22Rv1 (cell line): ENCODE results near the gene RAP1B.

Experiments
- H3K27ac ChIP-seq: fragments of 450-650 bp; 2 replicates; pipeline ENCODE4 v1.5.1; 2017
- ZFX ChIP-seq: fragments of 450-650 bp; IDR thresholded peaks from 2 replicates; pipeline ENCODE4 v1.6.1; 2017; ENCODE audit warnings: antibody characterized with exemption, borderline replicate concordance
- TF ChIP-seq, protein P1 (sequence below): fragments of 450-650 bp; IDR thresholded peaks from 2 replicates; pipeline ENCODE4 v1.5.1; 2017; ENCODE audit warnings: mild to moderate bottlenecking

RAP1B gene

DNA sequence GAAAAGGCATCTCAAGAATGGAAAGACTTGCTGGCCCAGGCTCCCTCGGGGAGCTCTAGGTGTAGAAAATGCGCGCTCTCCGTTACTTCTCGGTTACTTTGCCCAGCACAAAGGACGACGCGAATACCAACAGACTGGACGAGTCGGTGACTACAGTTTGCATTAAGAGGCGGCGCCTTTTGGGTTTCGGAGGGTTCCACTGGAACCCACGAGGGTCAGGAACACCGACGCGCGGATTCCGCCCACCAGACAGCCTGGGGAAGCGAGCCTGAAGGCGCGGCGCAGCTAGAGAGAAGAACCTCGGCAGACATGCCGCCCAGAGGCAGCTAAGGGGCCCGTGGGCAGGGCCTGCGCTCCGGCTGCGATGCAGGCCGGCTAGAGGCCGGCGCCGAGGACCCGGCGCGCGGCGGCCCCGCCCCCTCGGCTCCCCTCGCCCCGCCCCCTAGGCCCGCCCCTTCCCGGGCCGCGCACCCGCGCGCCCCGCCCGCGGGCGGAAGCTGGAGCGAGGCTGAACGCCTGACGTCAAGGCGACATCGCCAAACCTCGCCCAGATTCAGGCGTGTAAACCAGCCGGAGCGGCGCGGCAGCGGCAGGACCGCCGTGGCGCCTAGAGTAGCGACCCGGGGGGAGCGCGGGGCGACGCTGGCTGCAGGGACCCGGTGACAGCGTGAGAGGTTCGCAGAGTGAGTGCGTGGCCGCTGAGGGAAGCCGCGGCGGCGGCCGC, at the start of gene RAP1B:
RAP1B (plus strand) TSS at position 530 of the 724 bp plus-strand sequence. CDS start 37,826 bp downstream, outside the sequence.
- H3K27ac ChIP-seq = peak within 1 kb of the TSS; percentile 84
- TF ChIP-seq ZFX = no peak
- TF ChIP-seq, protein P1, sequence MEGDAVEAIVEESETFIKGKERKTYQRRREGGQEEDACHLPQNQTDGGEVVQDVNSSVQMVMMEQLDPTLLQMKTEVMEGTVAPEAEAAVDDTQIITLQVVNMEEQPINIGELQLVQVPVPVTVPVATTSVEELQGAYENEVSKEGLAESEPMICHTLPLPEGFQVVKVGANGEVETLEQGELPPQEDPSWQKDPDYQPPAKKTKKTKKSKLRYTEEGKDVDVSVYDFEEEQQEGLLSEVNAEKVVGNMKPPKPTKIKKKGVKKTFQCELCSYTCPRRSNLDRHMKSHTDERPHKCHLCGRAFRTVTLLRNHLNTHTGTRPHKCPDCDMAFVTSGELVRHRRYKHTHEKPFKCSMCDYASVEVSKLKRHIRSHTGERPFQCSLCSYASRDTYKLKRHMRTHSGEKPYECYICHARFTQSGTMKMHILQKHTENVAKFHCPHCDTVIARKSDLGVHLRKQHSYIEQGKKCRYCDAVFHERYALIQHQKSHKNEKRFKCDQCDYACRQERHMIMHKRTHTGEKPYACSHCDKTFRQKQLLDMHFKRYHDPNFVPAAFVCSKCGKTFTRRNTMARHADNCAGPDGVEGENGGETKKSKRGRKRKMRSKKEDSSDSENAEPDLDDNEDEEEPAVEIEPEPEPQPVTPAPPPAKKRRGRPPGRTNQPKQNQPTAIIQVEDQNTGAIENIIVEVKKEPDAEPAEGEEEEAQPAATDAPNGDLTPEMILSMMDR = no peak

DNA sequence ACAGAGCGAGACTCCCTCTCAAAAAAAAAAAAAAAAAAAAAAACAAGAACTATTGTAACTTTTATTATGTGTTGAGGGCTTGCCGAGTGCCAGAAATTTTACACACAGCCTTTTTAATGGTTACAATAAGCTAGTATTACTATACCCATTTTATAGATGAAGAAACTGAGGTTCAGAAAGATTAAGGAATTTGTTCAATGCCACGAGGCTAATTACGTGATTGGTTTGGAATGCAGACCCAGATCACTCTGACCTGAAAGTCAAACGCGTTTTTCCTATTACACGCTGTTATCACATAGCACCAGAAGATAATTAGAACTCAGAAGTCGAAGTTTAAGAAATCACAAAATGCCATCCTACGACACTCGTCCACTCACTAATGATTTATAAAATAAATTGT, 48.9 kb upstream of the RAP1B start:
- TF ChIP-seq ZFX = no peak
- TF ChIP-seq, protein P1 = no peak
- H3K27ac ChIP-seq = no peak overlapping the region

DNA sequence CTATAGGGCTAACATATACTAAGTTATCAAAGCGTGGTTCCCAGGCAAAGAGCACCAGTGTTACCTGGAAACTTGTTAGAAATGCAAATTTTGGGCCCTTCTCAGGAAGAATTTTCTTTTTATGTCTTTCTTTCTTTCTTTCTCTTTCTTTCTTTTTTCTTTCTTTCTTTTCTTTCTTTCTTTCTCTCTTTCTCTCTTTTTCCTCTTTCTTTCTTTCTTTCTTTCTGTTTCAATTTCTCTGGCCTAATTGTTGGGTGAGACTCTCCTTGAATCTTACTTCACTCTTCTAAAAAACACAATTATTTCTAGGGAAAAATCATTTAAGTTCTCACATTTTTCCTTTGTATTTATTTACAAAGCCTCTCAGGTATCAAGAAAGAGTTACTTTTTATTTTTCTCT, 46.5 kb upstream of the RAP1B start:
- no peak for TF ChIP-seq ZFX
- TF ChIP-seq, protein P1 = no peak
- H3K27ac ChIP-seq = no peak overlapping the region

DNA sequence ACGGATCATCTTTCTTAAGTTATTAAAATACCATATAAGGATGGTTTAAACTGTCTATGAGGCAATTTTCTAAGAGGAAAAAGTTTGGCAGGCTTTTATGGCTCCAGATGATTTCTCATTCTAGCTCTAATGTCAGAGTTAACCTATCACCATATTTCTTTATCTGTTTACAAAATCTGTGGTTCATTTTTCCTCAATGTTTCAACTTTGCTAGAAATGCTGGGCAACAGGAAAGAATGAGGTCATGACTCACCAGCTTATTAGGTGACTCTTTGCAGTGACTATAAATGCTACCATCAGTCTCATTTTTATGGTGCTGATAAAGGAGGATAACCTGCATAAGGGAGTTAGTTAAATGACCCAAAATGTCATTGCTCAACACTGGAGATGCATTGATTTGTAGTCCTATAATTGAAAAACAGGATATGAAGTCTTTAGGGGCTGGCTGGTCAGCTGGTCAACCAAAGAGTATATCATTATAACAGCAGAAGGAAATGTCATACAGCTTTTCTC, 45.3 kb upstream of the RAP1B start:
- TF ChIP-seq, protein P1 = no peak
- no peak for TF ChIP-seq ZFX
- no peak overlapping the region for H3K27ac ChIP-seq

DNA sequence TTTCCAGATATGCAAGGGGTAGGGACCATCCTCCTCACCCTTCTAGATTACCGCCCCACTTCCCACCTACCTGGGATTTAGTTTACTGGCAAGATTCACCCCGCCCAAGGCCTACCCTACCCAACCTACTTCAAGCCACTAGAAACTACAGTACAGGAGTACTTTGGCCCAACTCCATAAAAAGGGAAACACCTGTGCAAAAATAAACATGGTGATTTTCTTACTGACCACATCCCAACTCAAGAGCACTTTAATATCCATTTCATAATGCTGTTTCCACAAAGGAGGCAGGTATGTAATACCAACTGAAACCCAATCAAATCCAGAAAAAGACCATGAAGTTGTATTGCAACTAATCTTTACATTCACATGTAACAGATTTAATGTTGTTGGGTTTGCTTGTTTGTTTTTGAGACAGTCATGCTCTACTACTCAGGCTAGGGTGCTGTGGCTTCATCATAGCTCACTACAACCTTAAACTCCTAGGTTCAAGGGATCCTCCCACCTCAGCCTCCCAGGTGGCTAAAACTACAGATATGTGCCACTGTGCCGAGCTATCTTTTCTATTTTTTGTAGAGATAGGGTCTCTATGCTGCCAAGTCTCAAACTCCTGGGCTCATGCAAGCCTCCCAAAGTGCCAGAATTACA, 41.7 kb upstream of the RAP1B start:
- no peak overlapping the region for H3K27ac ChIP-seq
- no peak for TF ChIP-seq ZFX
- TF ChIP-seq, protein P1 = no peak

DNA sequence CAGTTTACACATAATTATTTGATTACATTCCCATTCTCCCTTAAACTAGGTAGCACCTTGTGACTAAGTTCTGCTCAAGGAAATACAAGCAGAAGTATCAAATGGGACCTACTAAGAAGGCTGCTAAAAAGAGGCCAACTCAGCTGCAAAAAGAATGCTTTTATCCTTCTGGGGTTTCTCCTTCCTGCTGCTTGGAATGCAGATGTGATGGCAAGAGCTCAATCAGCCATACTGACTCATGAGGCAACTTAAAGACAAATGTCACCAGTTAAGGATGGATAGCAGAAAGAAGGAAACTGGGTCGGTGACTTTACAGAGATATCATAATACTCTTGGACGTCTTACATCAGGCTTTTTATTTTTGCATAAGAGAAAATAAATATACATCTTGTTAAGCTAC, 38.0 kb upstream of the RAP1B start:
- TF ChIP-seq ZFX = no peak
- TF ChIP-seq, protein P1 = no peak
- H3K27ac ChIP-seq = no peak overlapping the region

DNA sequence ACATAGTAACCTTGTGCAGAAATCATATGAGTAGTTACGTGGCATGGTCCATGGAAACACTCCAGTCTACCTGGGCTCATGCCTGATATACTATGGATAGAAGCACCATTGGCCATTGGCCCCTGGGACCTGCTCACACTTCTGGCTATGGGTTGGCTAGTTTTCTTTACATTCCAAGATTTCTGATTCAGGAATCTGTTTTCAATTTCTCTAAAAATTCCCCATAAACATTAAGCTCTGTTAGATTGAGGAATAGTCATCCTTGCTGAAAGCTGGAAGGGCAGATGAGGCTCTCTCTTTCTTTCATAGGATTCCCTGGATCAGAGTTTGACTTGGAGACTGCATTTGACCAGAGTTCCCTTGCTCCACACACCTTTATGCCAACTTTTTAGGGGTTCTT, 37.3 kb upstream of the RAP1B start:
- TF ChIP-seq, protein P1 = no peak
- TF ChIP-seq ZFX = no peak
- no peak overlapping the region for H3K27ac ChIP-seq
